Frontal cortex (tissue), 4 donors: ENCODE data around the gene RAP1GAP2. TPM values are rescaled to one million over a fixed set of nuclear protein-coding genes. Genes with fewer than 3 reads are reported as not detected.

ENCODE experiments used
- DNase-seq, 2 donors: peaks; one replicate each; pipeline ENCODE4 v3.0.0; 2012; ENCODE audit warnings: low spot score in 2 of 2
- FAIRE-seq: peaks from 2 replicates; lab custom pipeline; 2012; peaks lifted over from hg19 to GRCh38; lab: Jason Lieb, UNC
- total RNA-seq: library from RNA; depleted of rRNA; stranded (reverse); fragments of >200 nt; gene quantifications from one replicate; pipeline ENCODE4 v1.2.3, GENCODE V29; 2014
- donor health status: control.
- donor health status: control.
- donor health status: control.

Gene RAP1GAP2
- total RNA-seq, 1 donor from 2014 or later = 25.3 TPM

DNA sequence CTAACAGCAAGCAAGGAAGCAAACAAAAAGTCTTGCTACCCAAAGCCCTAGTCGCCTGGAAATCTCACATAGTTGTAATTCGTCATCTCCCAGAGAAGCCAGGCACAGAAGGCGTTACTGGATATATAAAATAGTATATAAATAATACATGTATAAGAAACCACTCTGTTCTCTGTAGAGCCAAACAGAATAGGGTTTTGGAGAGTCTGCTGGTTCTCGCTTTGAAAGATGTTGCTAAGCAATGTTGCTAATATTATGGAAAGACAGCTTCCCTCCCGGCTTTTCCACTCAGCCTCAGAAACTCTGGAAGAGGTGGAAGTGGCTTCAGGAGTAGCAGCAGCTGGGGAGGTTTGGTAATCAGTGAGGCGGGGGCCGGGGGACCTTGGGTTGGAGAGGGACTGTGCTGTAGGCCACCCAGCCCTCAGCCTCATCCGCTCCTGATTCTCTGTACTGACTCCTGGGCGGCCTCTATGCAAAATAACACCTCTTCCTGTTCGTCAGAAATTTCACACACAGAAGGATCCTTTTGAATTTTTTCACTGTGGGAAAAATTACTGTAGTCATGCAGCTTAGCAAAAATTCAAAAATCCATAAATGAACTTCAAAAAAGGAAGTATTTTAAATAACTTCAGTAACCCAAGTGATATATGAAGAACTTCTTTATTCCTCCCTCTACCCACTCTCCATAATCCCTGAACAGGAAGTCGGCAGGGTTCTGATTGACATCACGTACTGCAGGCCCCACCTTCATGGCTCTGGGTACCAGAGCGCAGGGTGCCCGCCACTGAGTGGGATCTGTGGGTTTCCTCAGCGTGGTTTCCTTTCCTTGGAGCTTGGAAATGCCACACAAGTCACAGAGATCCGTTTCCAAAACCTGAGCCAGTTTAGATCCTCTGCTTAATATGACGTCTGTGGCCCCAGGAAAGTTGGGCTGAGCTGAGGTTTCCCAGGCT, 51.4 kb downstream of the RAP1GAP2 start:
- no peak for FAIRE-seq
- no peak for DNase-seq

DNA sequence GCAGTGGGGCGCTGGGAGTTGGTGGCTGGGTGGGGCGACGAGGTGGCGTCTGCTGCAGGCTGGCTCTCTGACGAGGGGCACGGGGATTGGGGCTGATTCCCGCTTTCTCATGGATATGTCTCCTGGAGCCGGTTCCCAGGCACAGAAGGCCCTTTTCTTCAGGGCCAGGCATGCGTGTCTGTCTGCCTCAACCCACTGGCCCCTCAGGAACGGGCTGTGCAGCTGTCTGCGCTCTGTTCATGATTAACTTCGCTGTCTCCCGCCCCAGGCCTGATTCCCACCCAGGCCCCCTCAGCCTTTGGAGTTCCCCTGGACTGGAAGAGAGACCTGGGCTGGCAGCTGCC, 53.1 kb downstream of the RAP1GAP2 start:
- FAIRE-seq (no peak), DNase-seq (no peak)

GRCh38 chr17:2850991-2851390, 54.8 kb downstream of the RAP1GAP2 start:
- FAIRE-seq (no peak), DNase-seq (no peak)

DNA sequence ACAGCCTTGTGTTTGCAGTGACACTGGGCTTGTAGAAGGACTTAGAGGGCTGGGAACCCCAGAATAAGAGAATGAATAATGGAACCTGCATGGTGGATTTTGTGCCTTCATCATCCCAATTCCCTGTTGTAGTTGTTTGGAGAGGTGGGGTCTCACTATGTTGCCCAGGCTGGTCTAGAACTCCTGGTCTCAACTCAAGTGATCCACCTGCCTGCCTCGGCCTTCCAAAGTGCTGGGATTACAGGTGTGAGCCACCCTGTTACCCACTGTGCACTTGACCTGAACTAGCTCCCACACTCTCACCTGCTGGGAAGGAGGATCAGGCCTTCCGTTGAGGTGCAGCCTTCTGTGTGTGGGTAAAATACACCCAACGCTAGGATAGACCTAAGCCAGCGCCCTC, 55.4 kb downstream of the RAP1GAP2 start:
- FAIRE-seq (no peak), DNase-seq (no peak)

DNA sequence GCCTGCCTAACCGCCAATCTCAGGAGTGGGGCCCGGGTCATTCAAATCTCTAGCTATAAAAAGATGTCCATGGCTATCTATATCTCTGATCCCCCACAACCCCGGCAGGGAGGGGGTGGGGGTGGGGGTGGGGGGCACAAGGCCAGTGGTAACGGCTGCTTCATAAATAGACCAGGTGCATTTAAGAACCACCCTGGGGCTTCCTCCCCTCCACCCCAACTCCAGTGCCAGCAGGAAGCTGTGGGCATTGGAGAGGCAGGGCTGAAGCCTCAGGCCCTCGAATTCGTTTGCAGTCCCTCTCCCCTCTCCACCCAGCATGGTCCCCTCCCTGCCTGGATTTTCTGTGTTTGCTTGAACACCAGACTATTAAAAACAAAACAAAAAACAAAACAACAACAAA, 56.0 kb downstream of the RAP1GAP2 start:
- FAIRE-seq (no peak), DNase-seq (no peak)

- FAIRE-seq (no peak), DNase-seq (no peak)
Measured at GRCh38 chr17:2852729-2853282, 56.6 kb downstream of the RAP1GAP2 start.

- FAIRE-seq (no peak), DNase-seq (peak; percentile 51 to 57)
Measured at GRCh38 chr17:2853283-2854142, 57.3 kb downstream of the RAP1GAP2 start.

DNA sequence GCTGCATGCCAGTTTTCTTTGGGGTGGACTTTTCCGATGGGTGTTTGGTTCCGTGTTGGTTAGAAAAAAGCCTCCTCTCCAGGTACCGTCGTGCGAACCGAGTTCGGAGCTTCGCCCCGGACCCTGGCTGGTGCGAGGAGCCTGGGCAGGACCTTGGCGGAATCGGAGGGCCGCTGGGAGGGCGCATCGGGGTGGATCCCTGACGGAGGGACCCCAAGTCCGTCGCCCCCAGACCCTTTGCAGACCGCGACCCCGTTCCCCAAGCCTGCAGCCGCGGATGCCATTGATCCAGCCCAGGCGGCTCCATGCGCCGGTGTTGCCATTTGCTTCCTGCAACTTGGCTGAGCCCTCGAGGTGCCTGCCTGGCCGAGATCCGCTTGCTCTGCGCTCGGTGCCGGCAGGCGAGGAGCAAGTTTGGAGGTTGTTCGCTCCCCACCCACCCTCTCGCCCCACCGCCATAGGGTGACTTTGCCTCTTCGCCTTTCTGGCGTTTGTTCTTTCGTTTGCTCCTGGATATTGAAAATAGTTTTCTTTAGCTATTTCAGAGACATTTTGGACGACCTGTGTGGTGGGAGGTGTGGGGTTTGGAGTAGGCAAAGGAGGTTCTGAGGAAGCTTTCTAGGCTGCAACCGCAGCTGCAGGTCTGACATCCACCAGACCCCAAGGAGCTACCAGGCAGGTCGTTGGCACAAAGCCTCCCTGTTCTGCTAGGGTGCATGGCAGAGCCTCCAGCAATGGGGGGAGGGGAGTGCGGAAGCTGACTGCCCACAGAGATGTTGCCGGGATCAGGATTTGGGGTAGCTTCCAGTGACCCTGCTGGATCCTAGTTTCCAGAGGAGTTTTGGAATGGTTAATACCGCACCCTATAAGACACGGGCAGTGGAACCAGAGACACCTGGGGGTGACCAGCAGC, 58.2 kb downstream of the RAP1GAP2 start:
- FAIRE-seq = no peak
- no peak for DNase-seq

- FAIRE-seq = no peak
Measured at GRCh38 chr17:2855063-2855600, 58.9 kb downstream of the RAP1GAP2 start.

GRCh38 chr17:2856727-2857126, 60.5 kb downstream of the RAP1GAP2 start:
- FAIRE-seq = no peak
- no peak for DNase-seq

More at GRCh38 chr17:2855063-2855600, 58.9 kb downstream of the RAP1GAP2 start:
- no peak for DNase-seq

DNA sequence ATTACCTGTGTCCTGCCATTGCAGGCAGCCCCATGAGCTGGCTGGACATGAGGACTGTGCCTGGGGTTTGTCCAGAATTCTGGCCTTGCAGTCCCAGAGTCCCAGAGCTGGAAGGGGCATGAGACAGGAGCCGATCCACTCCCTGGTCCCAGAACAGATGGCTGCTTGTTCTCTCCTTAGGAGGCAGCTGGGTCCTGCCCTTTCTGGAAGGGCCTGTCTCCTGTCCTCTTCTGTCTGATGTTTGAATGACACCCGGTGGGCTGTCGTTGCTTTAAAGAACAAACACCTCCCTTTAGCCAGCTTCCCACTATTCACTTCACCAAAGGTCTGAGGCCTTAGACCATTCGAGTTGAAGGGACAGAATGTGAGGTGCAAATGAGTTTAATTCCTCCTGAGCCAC, 63.8 kb downstream of the RAP1GAP2 start:
- no peak for DNase-seq
- FAIRE-seq = no peak

DNA sequence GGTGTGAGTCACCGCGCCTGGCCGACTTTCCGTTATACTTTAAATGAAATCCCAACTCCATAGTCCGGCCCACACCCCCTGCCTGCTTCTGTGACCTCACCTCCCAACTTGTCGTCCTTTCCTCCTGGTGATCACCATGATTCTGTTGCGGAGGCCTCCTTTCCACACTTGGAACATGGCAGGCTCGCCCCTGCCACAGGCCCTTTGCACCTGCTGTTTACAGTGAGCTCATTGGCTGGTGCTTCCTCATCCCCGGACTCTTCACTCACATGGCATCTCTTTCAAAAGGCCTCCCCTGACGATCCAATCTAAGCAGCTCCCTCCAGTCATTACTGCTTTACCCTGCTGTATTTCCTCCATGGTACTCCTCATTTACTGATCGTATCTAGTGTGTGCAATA, 64.6 kb downstream of the RAP1GAP2 start:
- no peak for DNase-seq
- no peak for FAIRE-seq

GRCh38 chr17:2862197-2862596, 66.0 kb downstream of the RAP1GAP2 start:
- no peak for DNase-seq
- no peak for FAIRE-seq

GRCh38 chr17:2863204-2863603, 67.0 kb downstream of the RAP1GAP2 start:
- DNase-seq = no peak
- FAIRE-seq = no peak

GRCh38 chr17:2865228-2865627, 69.0 kb downstream of the RAP1GAP2 start:
- no peak for FAIRE-seq
- no peak for DNase-seq

DNA sequence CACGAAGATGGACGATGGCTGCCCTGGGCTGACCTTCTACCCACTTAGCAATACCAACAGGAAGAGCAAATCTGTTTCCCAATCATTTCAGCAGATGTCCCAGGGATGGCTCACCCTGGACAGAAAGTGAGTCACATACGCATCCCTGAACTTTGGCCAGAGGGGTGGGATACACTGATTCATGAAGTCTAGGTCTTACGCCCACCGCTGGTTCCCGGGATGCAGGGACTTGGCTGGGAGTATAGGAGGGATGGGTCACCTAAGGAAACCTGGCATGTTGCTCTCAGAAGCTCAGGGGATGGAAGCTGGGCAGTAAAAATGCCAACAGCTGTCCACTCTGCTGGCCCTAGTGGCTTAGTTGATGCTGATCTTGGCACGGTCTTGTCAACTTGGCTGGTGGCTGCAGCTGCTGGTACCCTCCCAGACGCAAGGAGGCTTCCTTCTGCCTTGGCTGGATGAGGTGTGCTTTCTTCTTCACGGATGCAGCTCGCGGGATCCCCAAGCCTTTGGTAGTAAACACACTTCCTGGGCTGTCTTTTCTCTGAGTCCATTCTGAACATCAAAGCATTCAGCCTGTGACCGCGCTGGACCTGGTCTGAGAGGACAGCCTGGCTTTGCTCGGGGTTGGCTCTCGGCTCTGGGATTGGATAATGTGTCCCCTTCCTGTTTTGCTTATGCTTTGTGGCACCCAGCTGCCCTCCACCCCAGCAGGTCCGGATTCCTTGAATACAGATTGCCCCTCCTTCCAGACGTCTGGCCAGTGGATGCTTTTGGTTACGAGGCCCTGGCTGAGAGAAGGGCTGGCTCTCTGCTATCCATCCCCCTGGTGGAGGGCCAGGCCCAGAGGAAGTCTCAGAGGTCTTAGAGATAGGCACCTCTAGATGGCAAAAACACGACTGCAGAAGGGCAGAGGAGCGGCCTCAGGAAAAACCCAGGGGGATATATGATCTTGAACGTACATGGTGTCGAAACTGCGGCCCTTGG, 71.5 kb downstream of the RAP1GAP2 start:
- DNase-seq (no peak), FAIRE-seq (no peak)

- no peak for FAIRE-seq
- no peak for DNase-seq
Measured at GRCh38 chr17:2869604-2870003, 73.4 kb downstream of the RAP1GAP2 start.

- FAIRE-seq (no peak), DNase-seq (no peak)
Measured at GRCh38 chr17:2871205-2871604, 75.0 kb downstream of the RAP1GAP2 start.
